H1 (cell line): ENCODE results near the gene TRIAP1. TPM values are rescaled to one million over a fixed set of nuclear protein-coding genes. Genes with fewer than 3 reads are reported as not detected.

ENCODE experiments used
- CBX5 ChIP-seq: fragments of 300-800, 300-1000 bp; sonication (generic); IDR thresholded peaks from 2 replicates; pipeline ENCODE4 v1.7.1; 2016; ENCODE audit warnings: antibody characterized with exemption, low read length, low read depth
- CBX8 ChIP-seq: fragments of 300-800, 300-1000 bp; sonication (generic); IDR thresholded peaks from 2 replicates; pipeline ENCODE4 v1.7.1; 2016; ENCODE audit warnings: low read depth, low read length, borderline replicate concordance
- CHD1 ChIP-seq: IDR thresholded peaks from 2 replicates; pipeline ENCODE4 v1.6.1; 2012; ENCODE audit warnings: low read depth, low read length, improper control_type of control experiment
- CHD7 ChIP-seq: fragments of 300-600 bp; sonication (generic); IDR thresholded peaks from 2 replicates; pipeline ENCODE4 v1.7.1; 2012; ENCODE audit warnings: low read length, moderate library complexity, mild to moderate bottlenecking, inconsistent platforms; ENCODE audit not compliant: insufficient replicate concordance
- RNF2 ChIP-seq: fragments of 200-900, 300-1000 bp; sonication (generic); IDR thresholded peaks from 2 replicates; pipeline ENCODE4 v1.7.1; 2016; ENCODE audit warnings: borderline replicate concordance, low read depth, mild to moderate bottlenecking, antibody characterized with exemption, low read length; ENCODE audit not compliant: poor library complexity, severe bottlenecking; ENCODE audit errors: missing control alignments
- SIN3A ChIP-seq, 2 experiments: IDR thresholded peaks in 1 of 2; conservative IDR thresholded peaks in 1 of 2; 2 replicates each; pipeline ENCODE4 v1.6.1; 2011 to 2012; ENCODE audit warnings: low read length in 2 of 2, improper control_type of control experiment in 1 of 2, low read depth in 1 of 2, mild to moderate bottlenecking in 1 of 2
- SP4 ChIP-seq: IDR thresholded peaks from 2 replicates; pipeline ENCODE4 v1.6.1; 2012; ENCODE audit warnings: low read length, inconsistent platforms
- polyA plus RNA-seq, 7 experiments: library from polyadenylated mRNA; depleted of rRNA in 3 of 7; stranded (reverse) in 5 of 7; unstranded in 2 of 7; fragments of >200 nt in 5 of 7; fragments of 200-250 nt in 2 of 7; gene quantifications; 1 replicate in 5 of 7; 2 replicates in 1 of 7; 4 replicates in 1 of 7; pipeline versions ENCODE4 v1.2.1 to v1.2.3, GENCODE V29; 2011 to 2013; ENCODE audit warnings: missing spikeins in 2 of 7, mixed read lengths in 2 of 7
- total RNA-seq: library from RNA; stranded (reverse); fragmentation: NEBNext Ultra II Directional; extraction: Animal tissue kit (Norgen Biotek cat#: 25700); gene quantifications from 2 replicates; pipeline ENCODE4 v1.2.1, GENCODE V29; 2021

Gene TRIAP1
- total and polyA plus RNA-seq, 2 of the 8 experiments (the other 6 are each of a cell fraction or from before 2014, with no cell fraction given) = 42.0 to 63.4 TPM

- TF ChIP-seq CBX5 (no peak), CHD1 (no peak), RNF2 (no peak), SP4 (no peak), SIN3A (conservative IDR thresholded peaks at IDR 0.05 in 1 of 2, IDR thresholded peaks at IDR 0.05 in 1 of 2; ENCODE audit: low read depth in 1 of 2, low read length in 2 of 2) (no peak), CHD7 (no peak), CBX8 (no peak)
Observed at GRCh38 chr12:120467439-120467838, 21.3 kb upstream of the TRIAP1 start (continued).
